Left hindlimb (tissue), 1 donor: ENCODE results near the gene PCK1.

ENCODE experiments used
- DNase-seq: peaks from one replicate; pipeline ENCODE4 v3.0.0-alpha.2; 2018

PCK1 gene

DNA sequence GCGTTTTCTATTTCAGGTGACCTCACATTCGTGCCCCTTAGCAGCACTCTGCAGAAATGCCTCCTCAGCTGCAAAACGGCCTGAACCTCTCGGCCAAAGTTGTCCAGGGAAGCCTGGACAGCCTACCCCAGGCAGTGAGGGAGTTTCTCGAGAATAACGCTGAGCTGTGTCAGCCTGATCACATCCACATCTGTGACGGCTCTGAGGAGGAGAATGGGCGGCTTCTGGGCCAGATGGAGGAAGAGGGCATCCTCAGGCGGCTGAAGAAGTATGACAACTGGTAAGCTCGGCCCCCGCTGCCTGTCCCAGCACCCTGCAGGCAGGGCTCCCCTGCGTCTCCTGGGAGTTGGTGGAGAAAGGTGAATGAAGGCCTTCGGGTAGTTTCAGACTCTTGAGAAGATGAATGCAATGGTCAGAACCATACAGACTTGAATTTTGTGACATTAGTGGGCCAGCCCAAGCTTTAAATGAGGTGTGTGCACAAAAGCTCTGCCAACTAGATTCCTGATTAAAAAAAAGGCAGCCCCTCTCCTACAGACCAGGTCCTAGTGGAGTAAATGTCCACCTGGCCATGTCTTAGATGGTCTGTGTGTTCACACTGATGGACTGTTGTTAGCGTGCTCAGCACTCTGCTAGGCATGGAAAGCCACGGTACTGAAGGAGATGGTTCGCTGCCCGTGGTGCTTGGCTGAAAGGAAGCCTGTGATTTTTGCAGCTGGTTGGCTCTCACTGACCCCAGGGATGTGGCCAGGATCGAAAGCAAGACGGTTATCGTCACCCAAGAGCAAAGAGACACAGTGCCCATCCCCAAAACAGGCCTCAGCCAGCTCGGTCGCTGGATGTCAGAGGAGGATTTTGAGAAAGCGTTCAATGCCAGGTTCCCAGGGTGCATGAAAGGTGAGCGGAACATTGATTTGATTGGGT lies 708 bp downstream of the PCK1 start:
- DNase-seq, result no peak

GRCh38 chr20:57562541-57563465 lies 1.9 kb downstream of the PCK1 start:
- DNase-seq, result no peak

DNA sequence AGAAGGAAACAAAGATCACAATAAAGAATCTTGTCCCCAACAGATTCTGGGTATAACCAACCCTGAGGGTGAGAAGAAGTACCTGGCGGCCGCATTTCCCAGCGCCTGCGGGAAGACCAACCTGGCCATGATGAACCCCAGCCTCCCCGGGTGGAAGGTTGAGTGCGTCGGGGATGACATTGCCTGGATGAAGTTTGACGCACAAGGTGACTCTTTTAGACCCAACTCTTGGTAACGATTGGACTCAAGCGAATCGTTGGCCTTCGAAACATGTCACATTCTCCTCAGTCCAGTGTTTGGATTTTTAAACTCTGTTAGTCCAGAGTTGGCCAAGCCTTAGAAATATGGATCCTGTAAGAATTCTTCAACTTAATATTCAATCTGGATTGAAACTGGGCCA lies 2.6 kb downstream of the PCK1 start:
- DNase-seq, result no peak

DNA sequence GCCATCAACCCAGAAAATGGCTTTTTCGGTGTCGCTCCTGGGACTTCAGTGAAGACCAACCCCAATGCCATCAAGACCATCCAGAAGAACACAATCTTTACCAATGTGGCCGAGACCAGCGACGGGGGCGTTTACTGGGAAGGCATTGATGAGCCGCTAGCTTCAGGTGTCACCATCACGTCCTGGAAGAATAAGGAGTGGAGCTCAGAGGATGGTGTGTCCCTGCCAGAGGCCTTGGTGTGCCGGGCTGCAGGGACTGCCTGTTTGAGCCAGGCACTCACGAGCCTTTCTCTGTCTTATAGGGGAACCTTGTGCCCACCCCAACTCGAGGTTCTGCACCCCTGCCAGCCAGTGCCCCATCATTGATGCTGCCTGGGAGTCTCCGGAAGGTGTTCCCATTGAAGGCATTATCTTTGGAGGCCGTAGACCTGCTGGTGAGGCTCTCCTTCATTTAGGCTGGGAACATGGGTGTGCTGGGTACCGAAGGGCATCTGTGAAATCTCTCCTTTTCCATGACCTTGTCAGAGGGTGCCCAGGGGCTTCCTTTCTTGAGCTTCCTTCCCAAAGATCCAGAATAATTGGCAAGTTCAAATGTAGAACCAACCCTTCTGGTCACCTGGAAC lies 3.4 kb downstream of the PCK1 start:
- no peak for DNase-seq

GRCh38 chr20:57564951-57565642 lies 4.2 kb downstream of the PCK1 start:
- DNase-seq, result no peak

GRCh38 chr20:57566399-57566798 lies 5.5 kb downstream of the PCK1 start:
- no peak for DNase-seq

DNA sequence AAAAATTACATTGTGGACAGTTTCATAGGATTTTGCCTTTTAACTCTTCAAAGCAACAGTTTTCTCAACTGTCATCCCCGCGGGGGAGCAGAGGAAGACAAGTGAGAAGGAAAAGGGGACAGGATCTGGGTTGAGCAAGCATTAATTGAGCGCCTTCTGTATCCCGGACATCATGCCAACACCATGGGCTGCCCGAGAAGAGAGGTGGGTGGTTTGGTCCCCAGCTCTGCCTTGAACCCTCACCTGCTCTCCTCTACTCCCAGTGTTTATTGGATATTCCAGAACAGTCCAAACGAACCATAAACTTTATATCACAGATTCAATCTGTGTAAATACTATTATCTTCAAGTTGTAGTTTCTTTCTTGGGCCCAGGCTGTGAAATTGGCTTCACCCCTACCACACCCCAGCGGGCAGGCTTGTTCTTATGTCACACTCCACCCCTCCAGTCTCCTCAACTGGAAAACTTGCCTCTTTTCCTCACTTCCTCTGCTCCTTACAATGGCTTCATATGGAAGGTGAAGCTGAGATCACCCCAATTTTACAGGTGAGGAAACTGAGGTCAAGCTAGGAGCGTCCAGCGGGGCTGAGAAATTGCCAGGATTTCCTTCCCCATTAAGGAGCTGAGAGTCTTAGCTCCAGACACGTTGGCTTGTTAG lies 6.0 kb downstream of the PCK1 start:
- no peak for DNase-seq

- DNase-seq, result no peak
Observed at GRCh38 chr20:57567471-57568079, 6.7 kb downstream of the PCK1 start.

- no peak for DNase-seq
Observed at GRCh38 chr20:57568088-57568896, 7.4 kb downstream of the PCK1 start.

DNA sequence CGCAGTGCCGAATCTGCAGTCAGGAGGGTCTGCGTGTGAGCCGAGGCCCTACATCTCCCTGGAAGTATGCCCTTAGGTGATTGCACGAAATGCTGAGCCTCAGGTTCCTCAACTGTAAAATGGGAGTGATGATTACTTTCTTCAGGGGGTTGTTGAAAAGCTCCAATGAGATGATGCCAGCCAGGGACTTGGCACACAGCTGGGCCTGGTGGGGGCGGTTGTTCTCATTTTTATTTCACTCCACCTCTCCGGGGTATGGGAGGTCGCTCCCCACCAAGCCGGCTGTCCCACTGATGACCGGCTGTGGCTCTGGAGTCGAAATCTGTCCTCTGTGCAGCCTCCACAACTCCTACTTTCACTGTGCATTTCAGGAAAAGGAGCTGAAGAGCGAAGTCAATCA lies 8.1 kb downstream of the PCK1 start:
- no peak for DNase-seq

GRCh38 chr20:57570145-57570850 lies 9.4 kb downstream of the PCK1 start:
- DNase-seq, result no peak

GRCh38 chr20:57570920-57571319 lies 10.0 kb downstream of the PCK1 start:
- DNase-seq, result no peak

DNA sequence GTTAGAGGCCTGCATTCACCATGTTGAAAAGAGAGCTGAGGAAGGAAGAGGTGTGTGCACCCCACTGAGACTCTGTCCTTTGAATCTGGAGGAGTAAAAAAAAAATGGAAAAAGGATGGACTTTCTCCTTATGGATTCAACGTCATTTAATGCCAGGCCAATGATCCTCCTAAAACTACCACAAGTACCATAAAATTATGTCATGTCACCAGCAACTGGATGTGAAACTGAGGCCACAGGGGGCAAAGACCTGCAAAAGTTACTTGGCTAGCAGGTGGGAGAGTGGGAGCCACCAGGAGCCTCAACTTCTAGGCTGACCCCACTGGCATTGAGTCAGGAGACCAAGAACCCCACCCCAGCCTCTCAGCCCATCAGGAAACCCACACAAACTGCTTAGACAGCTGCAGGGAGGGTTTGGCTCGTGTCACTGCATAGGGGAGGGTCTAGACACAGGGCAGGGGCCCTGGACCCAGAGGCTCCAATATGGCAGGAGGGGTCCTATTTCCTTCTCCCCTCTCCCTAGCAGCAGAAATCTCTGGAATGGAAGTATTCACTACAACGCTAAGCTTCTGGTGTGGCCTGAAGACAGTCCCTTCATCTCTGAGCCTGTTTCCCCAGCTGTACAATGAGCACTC lies 11.0 kb downstream of the PCK1 start:
- no peak for DNase-seq

DNA sequence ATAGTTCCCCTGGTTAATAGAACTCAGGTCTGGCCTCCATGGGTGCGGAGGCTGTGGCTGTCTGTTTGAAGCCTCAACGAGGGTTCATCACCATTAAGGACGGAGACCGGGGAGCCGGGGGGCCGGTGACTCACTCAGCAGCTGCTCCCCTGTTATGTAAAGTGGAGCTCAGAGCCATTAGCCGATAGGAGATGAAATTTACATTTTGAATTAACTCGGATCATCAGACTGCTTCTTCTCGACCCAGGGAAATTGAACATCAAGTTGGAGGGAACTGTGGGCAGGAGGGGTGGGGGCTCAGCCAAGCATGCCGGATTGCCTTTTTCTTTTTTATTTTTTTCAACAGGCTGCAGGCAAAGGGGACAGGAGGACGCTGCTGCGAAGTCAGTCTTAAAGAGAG lies 12.3 kb downstream of the PCK1 start:
- DNase-seq, result no peak

DNA sequence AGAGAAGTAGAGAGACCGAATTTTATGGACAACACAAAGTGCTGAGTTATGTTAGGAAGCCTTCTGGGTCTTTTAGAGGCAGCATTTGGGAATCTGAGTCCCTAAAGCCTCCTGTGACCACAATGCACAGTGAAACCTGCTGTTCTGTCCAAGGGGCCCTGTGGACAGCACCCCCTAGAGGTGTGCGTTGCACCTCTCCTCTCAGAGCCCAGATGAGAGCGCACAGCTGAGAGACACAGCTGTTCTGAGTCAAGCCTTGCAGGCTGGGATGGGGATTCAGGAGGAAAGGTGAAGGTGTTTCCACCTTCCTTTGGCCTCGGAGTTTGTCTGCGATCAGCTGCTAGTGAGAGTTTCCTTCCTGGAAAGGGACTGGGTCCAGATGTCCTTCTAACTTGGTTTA lies 13.0 kb downstream of the PCK1 start:
- DNase-seq, result no peak

DNA sequence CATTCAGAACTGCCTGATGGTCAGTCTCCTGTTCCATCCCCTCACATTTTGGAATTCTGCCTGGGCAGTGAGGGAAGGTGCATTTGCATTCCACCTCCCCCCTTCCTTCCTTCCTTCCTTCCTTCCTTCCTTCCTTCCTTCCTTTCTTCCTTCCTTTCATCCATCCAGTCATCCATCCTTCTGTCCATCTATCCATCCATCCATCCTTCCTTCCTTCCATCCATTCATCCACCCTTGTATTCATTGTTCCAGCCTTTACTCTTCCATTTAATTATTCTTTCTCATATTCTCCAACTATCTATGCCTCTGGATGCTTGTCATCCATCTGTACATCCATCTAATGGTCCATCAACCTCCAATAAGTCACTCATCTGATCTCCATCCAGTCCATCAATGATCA lies 14.0 kb downstream of the PCK1 start:
- no peak for DNase-seq

DNA sequence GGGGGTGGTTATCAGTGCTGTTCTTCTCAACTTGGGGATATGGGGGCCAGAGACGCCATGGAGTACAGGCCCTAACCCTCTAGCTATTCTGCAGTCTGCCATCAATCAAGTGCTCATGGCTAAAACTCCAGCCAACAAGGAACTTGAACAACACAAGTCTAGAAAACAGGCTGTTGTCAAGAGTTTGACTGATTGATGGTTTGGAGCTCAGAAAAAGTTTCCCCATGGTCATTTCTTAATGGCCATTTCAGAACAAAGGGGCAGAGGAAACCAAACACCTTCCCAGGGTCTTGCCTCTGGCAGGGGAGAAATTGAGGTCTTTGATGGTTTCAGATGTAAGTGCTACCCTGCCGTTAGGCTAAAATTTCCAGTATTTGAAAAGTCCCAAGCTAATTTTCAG lies 15.1 kb downstream of the PCK1 start:
- no peak for DNase-seq

GRCh38 chr20:57576617-57577550 lies 16.0 kb downstream of the PCK1 start:
- no peak for DNase-seq
